Osteocyte (in vitro differentiated cells): ENCODE data around the gene SLC5A4. TPM values are rescaled to one million over a fixed set of nuclear protein-coding genes. Genes with fewer than 3 reads are reported as not detected.

ENCODE experiments used
- DNase-seq: peaks from one replicate; pipeline ENCODE4 v3.0.0; 2021; ENCODE audit warnings: mixed read lengths; ENCODE audit not compliant: unreplicated experiment; ENCODE audit errors: extremely low spot score
- H3K27ac Mint-ChIP-seq: one replicate; pipeline ENCODE4 v1.8.0; 2021; ENCODE audit warnings: mild to moderate bottlenecking, mixed read lengths; ENCODE audit not compliant: unreplicated experiment
- H3K27me3 Mint-ChIP-seq: one replicate; pipeline ENCODE4 v1.8.0; 2021; ENCODE audit warnings: mixed read lengths; ENCODE audit not compliant: unreplicated experiment
- H3K36me3 Mint-ChIP-seq: one replicate; pipeline ENCODE4 v1.8.0; 2021; ENCODE audit warnings: mixed read lengths; ENCODE audit not compliant: unreplicated experiment
- H3K4me1 Mint-ChIP-seq: one replicate; pipeline ENCODE4 v1.8.0; 2021; ENCODE audit warnings: mixed read lengths; ENCODE audit not compliant: unreplicated experiment
- H3K4me3 Mint-ChIP-seq: one replicate; pipeline ENCODE4 v1.8.0; 2021; ENCODE audit warnings: mild to moderate bottlenecking, moderate library complexity, mixed read lengths; ENCODE audit not compliant: unreplicated experiment
- H3K9me3 Mint-ChIP-seq: one replicate; pipeline ENCODE4 v1.8.0; 2021; ENCODE audit warnings: mixed read lengths; ENCODE audit not compliant: unreplicated experiment
- total RNA-seq: library from RNA; stranded (reverse); gene quantifications from 2 replicates; pipeline ENCODE4 v1.2.1, GENCODE V29; 2021
- TF ChIP-seq, protein P1 (sequence below): fragments of 200-600 bp; sonication (generic); IDR thresholded peaks from 2 replicates; pipeline ENCODE4 v1.5.0; 2021; ENCODE audit warnings: antibody characterized with exemption, mild to moderate bottlenecking, moderate library complexity

Gene SLC5A4
- total RNA-seq, 1 donor from 2014 or later, result not detected

GRCh38 chr22:32246166-32246565 lies 9.0 kb downstream of the SLC5A4 start:
- Mint-ChIP-seq H3K27me3 (peaks cover 3% of the 10 kb centered on the region), H3K9me3 (no peaks in the 10 kb centered on the region), H3K4me1 (no peaks in the 10 kb centered on the region), H3K4me3 (no peak overlapping the region), H3K36me3 (no peaks in the 10 kb centered on the region), H3K27ac (no peak overlapping the region)
- no peak for DNase-seq
- TF ChIP-seq, protein P1, sequence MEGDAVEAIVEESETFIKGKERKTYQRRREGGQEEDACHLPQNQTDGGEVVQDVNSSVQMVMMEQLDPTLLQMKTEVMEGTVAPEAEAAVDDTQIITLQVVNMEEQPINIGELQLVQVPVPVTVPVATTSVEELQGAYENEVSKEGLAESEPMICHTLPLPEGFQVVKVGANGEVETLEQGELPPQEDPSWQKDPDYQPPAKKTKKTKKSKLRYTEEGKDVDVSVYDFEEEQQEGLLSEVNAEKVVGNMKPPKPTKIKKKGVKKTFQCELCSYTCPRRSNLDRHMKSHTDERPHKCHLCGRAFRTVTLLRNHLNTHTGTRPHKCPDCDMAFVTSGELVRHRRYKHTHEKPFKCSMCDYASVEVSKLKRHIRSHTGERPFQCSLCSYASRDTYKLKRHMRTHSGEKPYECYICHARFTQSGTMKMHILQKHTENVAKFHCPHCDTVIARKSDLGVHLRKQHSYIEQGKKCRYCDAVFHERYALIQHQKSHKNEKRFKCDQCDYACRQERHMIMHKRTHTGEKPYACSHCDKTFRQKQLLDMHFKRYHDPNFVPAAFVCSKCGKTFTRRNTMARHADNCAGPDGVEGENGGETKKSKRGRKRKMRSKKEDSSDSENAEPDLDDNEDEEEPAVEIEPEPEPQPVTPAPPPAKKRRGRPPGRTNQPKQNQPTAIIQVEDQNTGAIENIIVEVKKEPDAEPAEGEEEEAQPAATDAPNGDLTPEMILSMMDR, result no peak

GRCh38 chr22:32245042-32245441 lies 10.1 kb downstream of the SLC5A4 start:
- Mint-ChIP-seq H3K36me3 (no peaks in the 10 kb centered on the region), H3K9me3 (no peaks in the 10 kb centered on the region), H3K4me1 (no peaks in the 10 kb centered on the region), H3K4me3 (no peak overlapping the region), H3K27ac (no peak overlapping the region), H3K27me3 (peaks cover 3% of the 10 kb centered on the region)
- TF ChIP-seq, protein P1, result no peak
- DNase-seq, result no peak

DNA sequence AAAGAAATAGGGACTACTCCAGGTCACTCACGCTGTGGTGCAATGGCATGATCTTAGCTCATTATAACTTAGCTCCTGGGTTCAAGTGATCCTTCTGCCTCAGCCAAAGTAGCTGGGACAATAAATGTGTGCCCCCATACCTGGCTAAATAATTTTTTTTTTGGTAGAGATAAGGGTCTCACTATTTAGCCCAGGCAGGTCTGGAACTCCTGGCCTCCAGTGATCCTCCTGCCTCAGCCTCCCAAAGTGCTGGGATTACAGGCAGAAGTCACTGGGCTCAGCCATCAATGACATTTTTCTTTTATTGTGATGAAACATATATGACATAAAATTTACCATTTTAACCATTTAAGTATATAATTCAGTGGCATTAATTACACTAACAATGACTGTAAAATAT lies 10.6 kb downstream of the SLC5A4 start:
- no peak for DNase-seq
- no peaks in the 10 kb centered on the region for H3K4me1 Mint-ChIP-seq
- H3K27me3 Mint-ChIP-seq, result peaks cover 3% of the 10 kb centered on the region
- H3K4me3 Mint-ChIP-seq, result no peak overlapping the region
- H3K36me3 Mint-ChIP-seq, result no peaks in the 10 kb centered on the region
- H3K27ac Mint-ChIP-seq, result no peak overlapping the region
- TF ChIP-seq, protein P1, result no peak
- H3K9me3 Mint-ChIP-seq, result no peaks in the 10 kb centered on the region

DNA sequence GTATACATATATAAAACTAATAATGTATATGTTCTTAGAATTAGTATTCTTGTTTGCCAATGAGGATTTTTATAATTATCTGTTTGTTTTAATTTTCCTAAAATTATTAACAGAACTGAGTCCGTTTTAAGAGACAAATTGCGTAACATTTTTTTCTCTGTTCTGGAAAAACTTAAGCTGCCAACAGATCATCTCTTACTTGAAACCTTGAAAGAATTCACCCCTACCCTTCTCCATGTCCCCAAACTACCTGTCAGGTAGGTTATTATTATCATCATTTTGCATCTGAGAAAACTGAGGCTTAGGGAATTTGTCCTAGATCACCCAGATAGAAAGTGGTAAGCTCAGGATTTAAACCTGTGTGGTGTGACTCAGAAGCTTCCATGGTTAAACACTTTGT lies 14.7 kb downstream of the SLC5A4 start:
- Mint-ChIP-seq H3K36me3 (no peaks in the 10 kb centered on the region), H3K27ac (no peak overlapping the region), H3K9me3 (no peaks in the 10 kb centered on the region), H3K4me1 (no peaks in the 10 kb centered on the region), H3K27me3 (peaks cover 3% of the 10 kb centered on the region), H3K4me3 (no peak overlapping the region)
- TF ChIP-seq, protein P1, result no peak
- DNase-seq, result no peak

GRCh38 chr22:32237906-32238305 lies 17.2 kb downstream of the SLC5A4 start:
- H3K4me1 Mint-ChIP-seq, result no peaks in the 10 kb centered on the region
- H3K9me3 Mint-ChIP-seq, result no peaks in the 10 kb centered on the region
- DNase-seq, result no peak
- no peak overlapping the region for H3K27ac Mint-ChIP-seq
- peaks cover 3% of the 10 kb centered on the region for H3K27me3 Mint-ChIP-seq
- no peaks in the 10 kb centered on the region for H3K36me3 Mint-ChIP-seq
- no peak overlapping the region for H3K4me3 Mint-ChIP-seq
- TF ChIP-seq, protein P1, result no peak
